Stimulated activated effector memory CD8-positive, alpha-beta T cell treated with anti-CD3 and anti-CD28 coated beads, Interleukin-12 subunit alpha, Interleukin-12 subunit beta, amount 100 ng/mL, for 72 hours (primary cell): ENCODE data around the gene DCUN1D3.

Experiments used
- ATAC-seq: fragments of 150-1000 bp; cut with Tn5 transposase; 2 replicates; pipeline ENCODE4 v1.10.0; 2021
- DNase-seq, 2 donors: peaks; one replicate each; pipeline ENCODE4 v3.0.0; 2021 to 2022; ENCODE audit warnings: low spot score in 2 of 2
- H3K27ac Mint-ChIP-seq: one replicate; pipeline ENCODE4 v1.8.0; 2022; ENCODE audit warnings: mild to moderate bottlenecking, mixed read lengths
- H3K36me3 Mint-ChIP-seq: one replicate; pipeline ENCODE4 v1.8.0; 2022; ENCODE audit warnings: mild to moderate bottlenecking, mixed read lengths
- H3K4me1 Mint-ChIP-seq: one replicate; pipeline ENCODE4 v1.8.0; 2022; ENCODE audit warnings: mixed read lengths
- H3K4me3 Mint-ChIP-seq: one replicate; pipeline ENCODE4 v1.8.0; 2022; ENCODE audit warnings: mild to moderate bottlenecking, mixed read lengths
- H3K9me3 Mint-ChIP-seq: one replicate; pipeline ENCODE4 v1.8.0; 2022; ENCODE audit warnings: mixed read lengths

Gene DCUN1D3

GRCh38 chr16:20849589-20850390, 50.4 kb downstream of the DCUN1D3 start:
- peaks cover 8% of the 10 kb centered on the region for H3K4me1 Mint-ChIP-seq
- H3K9me3 Mint-ChIP-seq = no peaks in the 10 kb centered on the region
- H3K4me3 Mint-ChIP-seq = no peak overlapping the region
- peak; percentile 45 to 81 for DNase-seq
- ATAC-seq = peak; percentile 46
- H3K36me3 Mint-ChIP-seq = peaks cover 9% of the 10 kb centered on the region
- H3K27ac Mint-ChIP-seq = peak overlapping the region; percentile 24

GRCh38 chr16:20847550-20847949, 52.6 kb downstream of the DCUN1D3 start:
- ATAC-seq (no peak), DNase-seq (no peak)
- Mint-ChIP-seq H3K4me3 (no peak overlapping the region), H3K36me3 (no peaks in the 10 kb centered on the region), H3K27ac (peak overlapping the region; percentile 32), H3K9me3 (no peaks in the 10 kb centered on the region), H3K4me1 (peaks cover 18% of the 10 kb centered on the region)

GRCh38 chr16:20846551-20846950, 53.6 kb downstream of the DCUN1D3 start:
- Mint-ChIP-seq H3K4me3 (no peak overlapping the region), H3K36me3 (no peaks in the 10 kb centered on the region), H3K27ac (no peak overlapping the region), H3K4me1 (peaks cover 18% of the 10 kb centered on the region), H3K9me3 (no peaks in the 10 kb centered on the region)
- no peak for ATAC-seq
- no peak for DNase-seq

- Mint-ChIP-seq H3K27ac (peak overlapping the region; percentile 82), H3K4me1 (peaks cover 18% of the 10 kb centered on the region), H3K9me3 (no peaks in the 10 kb centered on the region), H3K4me3 (no peak overlapping the region), H3K36me3 (no peaks in the 10 kb centered on the region)
- DNase-seq (no peak), ATAC-seq (no peak)
These were observed 54.1 kb downstream of the DCUN1D3 start for GRCh38 chr16:20846030-20846429.

- Mint-ChIP-seq H3K4me3 (no peak overlapping the region), H3K27ac (peak overlapping the region; percentile 82), H3K36me3 (no peaks in the 10 kb centered on the region), H3K9me3 (no peaks in the 10 kb centered on the region), H3K4me1 (peaks cover 18% of the 10 kb centered on the region)
- ATAC-seq (peak; percentile 43), DNase-seq (no peak)
These were observed 55.6 kb downstream of the DCUN1D3 start for GRCh38 chr16:20844588-20844987.

- Mint-ChIP-seq H3K27ac (peak overlapping the region; percentile 82), H3K4me3 (no peak overlapping the region), H3K4me1 (peaks cover 18% of the 10 kb centered on the region), H3K36me3 (no peaks in the 10 kb centered on the region), H3K9me3 (no peaks in the 10 kb centered on the region)
- DNase-seq (no peak), ATAC-seq (peak; percentile 39)
These were observed 56.1 kb downstream of the DCUN1D3 start for GRCh38 chr16:20844054-20844453.

GRCh38 chr16:20839504-20839903, 60.7 kb downstream of the DCUN1D3 start:
- H3K9me3 Mint-ChIP-seq = peaks cover 6% of the 10 kb centered on the region
- peaks cover 7% of the 10 kb centered on the region for H3K4me1 Mint-ChIP-seq
- ATAC-seq (no peak), DNase-seq (no peak)
- H3K27ac Mint-ChIP-seq = no peak overlapping the region
- H3K36me3 Mint-ChIP-seq = no peaks in the 10 kb centered on the region
- no peak overlapping the region for H3K4me3 Mint-ChIP-seq

- no peak for ATAC-seq
- H3K27ac Mint-ChIP-seq = no peak overlapping the region
- no peak overlapping the region for H3K4me3 Mint-ChIP-seq
- no peak for DNase-seq
- H3K9me3 Mint-ChIP-seq = peaks cover 6% of the 10 kb centered on the region
- H3K36me3 Mint-ChIP-seq = peaks cover 3% of the 10 kb centered on the region
- H3K4me1 Mint-ChIP-seq = no peaks in the 10 kb centered on the region
These were observed 61.9 kb downstream of the DCUN1D3 start for GRCh38 chr16:20838240-20838639.

GRCh38 chr16:20833086-20833485, 67.1 kb downstream of the DCUN1D3 start:
- peaks cover 4% of the 10 kb centered on the region for H3K36me3 Mint-ChIP-seq
- peaks cover 6% of the 10 kb centered on the region for H3K9me3 Mint-ChIP-seq
- H3K27ac Mint-ChIP-seq = no peak overlapping the region
- DNase-seq (no peak), ATAC-seq (no peak)
- H3K4me1 Mint-ChIP-seq = no peaks in the 10 kb centered on the region
- no peak overlapping the region for H3K4me3 Mint-ChIP-seq

- H3K9me3 Mint-ChIP-seq = peaks cover 2% of the 10 kb centered on the region
- DNase-seq (no peak), ATAC-seq (no peak)
- H3K36me3 Mint-ChIP-seq = peaks cover 4% of the 10 kb centered on the region
- no peak overlapping the region for H3K27ac Mint-ChIP-seq
- H3K4me3 Mint-ChIP-seq = no peak overlapping the region
- no peaks in the 10 kb centered on the region for H3K4me1 Mint-ChIP-seq
These were observed 69.8 kb downstream of the DCUN1D3 start for GRCh38 chr16:20830372-20830771.

GRCh38 chr16:20829536-20829935, 70.6 kb downstream of the DCUN1D3 start:
- DNase-seq (no peak), ATAC-seq (no peak)
- peaks cover 4% of the 10 kb centered on the region for H3K36me3 Mint-ChIP-seq
- no peaks in the 10 kb centered on the region for H3K9me3 Mint-ChIP-seq
- H3K4me1 Mint-ChIP-seq = no peaks in the 10 kb centered on the region
- no peak overlapping the region for H3K4me3 Mint-ChIP-seq
- H3K27ac Mint-ChIP-seq = no peak overlapping the region

- H3K4me3 Mint-ChIP-seq = no peak overlapping the region
- no peaks in the 10 kb centered on the region for H3K9me3 Mint-ChIP-seq
- H3K27ac Mint-ChIP-seq = no peak overlapping the region
- no peaks in the 10 kb centered on the region for H3K36me3 Mint-ChIP-seq
- DNase-seq (no peak), ATAC-seq (no peak)
- H3K4me1 Mint-ChIP-seq = no peaks in the 10 kb centered on the region
These were observed 74.1 kb downstream of the DCUN1D3 start for GRCh38 chr16:20826039-20826566.

- H3K4me3 Mint-ChIP-seq = no peak overlapping the region
- ATAC-seq = no peak
These were observed 77.4 kb downstream of the DCUN1D3 start for GRCh38 chr16:20822521-20823325.

GRCh38 chr16:20821682-20822081, 78.5 kb downstream of the DCUN1D3 start:
- Mint-ChIP-seq H3K4me1 (no peaks in the 10 kb centered on the region), H3K9me3 (no peaks in the 10 kb centered on the region), H3K27ac (no peak overlapping the region), H3K36me3 (no peaks in the 10 kb centered on the region), H3K4me3 (no peak overlapping the region)
- ATAC-seq (no peak), DNase-seq (no peak)

More at GRCh38 chr16:20822521-20823325, 77.4 kb downstream of the DCUN1D3 start:
- H3K36me3 Mint-ChIP-seq = no peaks in the 10 kb centered on the region
- DNase-seq = no peak
- no peak overlapping the region for H3K27ac Mint-ChIP-seq
- no peaks in the 10 kb centered on the region for H3K4me1 Mint-ChIP-seq
- H3K9me3 Mint-ChIP-seq = no peaks in the 10 kb centered on the region

GRCh38 chr16:20818929-20819585, 81.1 kb downstream of the DCUN1D3 start:
- Mint-ChIP-seq H3K4me1 (peaks cover 6% of the 10 kb centered on the region), H3K9me3 (no peaks in the 10 kb centered on the region), H3K36me3 (no peaks in the 10 kb centered on the region), H3K4me3 (no peak overlapping the region), H3K27ac (no peak overlapping the region)
- DNase-seq = no peak
- ATAC-seq = no peak
